OCI-LY7 (cell line): ENCODE data around the gene SLC47A1. TPM values are rescaled to one million over a fixed set of nuclear protein-coding genes. Genes with fewer than 3 reads are reported as not detected.
"Not testable (repeated sequence)": the region's sequence is repeated elsewhere in the genome, so short reads cannot be mapped to it uniquely, and the experiment has no call there.

Experiments
- BruUV-seq: library from RNA; stranded (reverse); fragments of 400-500 nt; replicated peaks from 2 replicates; lab custom pipeline; 2021; lab: Mats Ljungman, UMichigan
- CTCF ChIA-PET: fragments of 300-600 bp; sonication (Branson Sonifier 250); formaldehyde crosslinking; loops from one replicate; lab custom pipeline; 2022; ENCODE audit warnings: antibody characterized with exemption; ENCODE audit not compliant: unreplicated experiment; lab: Charles Lee
- POLR2A ChIA-PET: fragments of 300-600 bp; sonication (Branson Sonifier 250); formaldehyde crosslinking; loops from one replicate; lab custom pipeline; 2022; ENCODE audit warnings: antibody characterized with exemption; lab: Charles Lee
- DNase-seq: peaks from one replicate; pipeline ENCODE4 v3.0.0-alpha.2; 2015; ENCODE audit warnings: low spot score
- H2AFZ ChIP-seq: fragments of 200-600 bp; sonication (generic), shearing (Covaris generic); 2 replicates; pipeline ENCODE4 v1.6.1; 2014; ENCODE audit warnings: mild to moderate bottlenecking, antibody characterized with exemption, low read length, moderate library complexity
- H3K27ac ChIP-seq: fragments of 200-600 bp; sonication (generic); 2 replicates; pipeline ENCODE4 v1.5.1; 2014; ENCODE audit warnings: mixed run types, low read depth, mild to moderate bottlenecking, moderate library complexity, low read length, inconsistent platforms; ENCODE audit not compliant: poor library complexity, severe bottlenecking
- H3K36me3 ChIP-seq: fragments of 200-600 bp; sonication (generic); 2 replicates; pipeline ENCODE4 v1.6.1; 2014; ENCODE audit warnings: mild to moderate bottlenecking, antibody characterized with exemption, low read length, moderate library complexity, mixed read lengths; ENCODE audit not compliant: insufficient read depth
- H3K4me1 ChIP-seq: fragments of 200-600 bp; sonication (generic); 2 replicates; pipeline ENCODE4 v1.5.1; 2014; ENCODE audit warnings: mild to moderate bottlenecking, low read length; ENCODE audit not compliant: insufficient read depth, poor library complexity, severe bottlenecking
- H3K4me2 ChIP-seq: fragments of 200-600 bp; sonication (generic); 2 replicates; pipeline ENCODE4 v1.6.1; 2014; ENCODE audit warnings: mild to moderate bottlenecking, low read length
- H3K4me3 ChIP-seq: fragments of 200-600 bp; sonication (generic); 2 replicates; pipeline ENCODE4 v1.5.1; 2014; ENCODE audit warnings: mild to moderate bottlenecking, low read depth, low read length; ENCODE audit not compliant: poor library complexity, severe bottlenecking
- H3K79me2 ChIP-seq: fragments of 200-600 bp; sonication (generic); 2 replicates; pipeline ENCODE4 v1.6.1; 2016; ENCODE audit warnings: low read depth, mild to moderate bottlenecking, low read length, moderate library complexity, mixed read lengths; ENCODE audit not compliant: insufficient read depth
- H3K9me2 ChIP-seq: fragments of 200-600 bp; sonication (generic); 2 replicates; pipeline ENCODE4 v1.6.1; 2016; ENCODE audit warnings: mild to moderate bottlenecking, low read length, mixed read lengths; ENCODE audit not compliant: insufficient read depth
- H3K9me3 ChIP-seq: fragments of 200-600 bp; sonication (generic); 2 replicates; pipeline ENCODE4 v1.6.1; 2014; ENCODE audit warnings: mild to moderate bottlenecking, mixed run types, low read length, mixed read lengths
- H4K20me1 ChIP-seq: fragments of 200-600 bp; sonication (generic); 2 replicates; pipeline ENCODE4 v1.6.1; 2014; ENCODE audit warnings: mild to moderate bottlenecking, antibody characterized with exemption, low read length, moderate library complexity, mixed read lengths; ENCODE audit not compliant: insufficient read depth
- CTCF ChIP-seq: fragments of 200-600 bp; sonication (generic); conservative IDR thresholded peaks from 2 replicates; pipeline ENCODE4 v1.5.1; 2014; ENCODE audit warnings: mild to moderate bottlenecking, antibody characterized with exemption, low read length, moderate library complexity, mixed read lengths
- EZH2phosphoT487 ChIP-seq: fragments of 200-600 bp; sonication (generic); IDR thresholded peaks from 2 replicates; pipeline ENCODE4 v1.6.1; 2018; ENCODE audit warnings: low read depth, borderline replicate concordance, mild to moderate bottlenecking, mixed run types, antibody characterized with exemption, low read length, moderate library complexity, mixed read lengths
- intact Hi-C: fragments of 100-400 bp; cut with micrococcal nuclease; formaldehyde crosslinking; loops from one replicate; pipeline ENCODE4 v1.10.0; 2022; ENCODE audit not compliant: unreplicated experiment
- total RNA-seq, 2 experiments: library from RNA; depleted of rRNA in 1 of 2; stranded (reverse); fragments of >200 nt in 1 of 2; shearing (Covaris generic) in 1 of 2; gene quantifications; 2 replicates each; pipeline ENCODE4 v1.2.3, GENCODE V29; 2014 to 2022

The SLC47A1 gene
- total RNA-seq, 2 experiments from 2014 or later, result not detected

GRCh38 chr17:19579192-19579761, 45.6 kb downstream of the SLC47A1 start:
- intact Hi-C loops, result loop anchor here (10.0 kb wide), 1 partner anchor 56 kb away; no protein-coding TSS in a partner anchor
- DNase-seq, result no peak
- Histone ChIP-seq H2AFZ (no peak overlapping the region), H4K20me1 (no peaks in the 10 kb centered on the region), H3K36me3 (no peaks in the 10 kb centered on the region), H3K27ac (no peak overlapping the region), H3K9me2 (no peaks in the 10 kb centered on the region), H3K4me1 (no peaks in the 10 kb centered on the region), H3K4me2 (no peak overlapping the region), H3K9me3 (no peaks in the 10 kb centered on the region), H3K79me2 (no peaks in the 10 kb centered on the region), H3K4me3 (no peak overlapping the region)
- ChIA-PET CTCF (no interaction called here), POLR2A (interaction anchor here (0.5 to 1.0 kb wide), 2 partner anchors 11 to 1361 kb away, joined by 3 read pairs; no protein-coding TSS in a partner anchor)
- BruUV-seq, result no TSS peak
- TF ChIP-seq EZH2phosphoT487 (no peak), CTCF (no peak)

DNA sequence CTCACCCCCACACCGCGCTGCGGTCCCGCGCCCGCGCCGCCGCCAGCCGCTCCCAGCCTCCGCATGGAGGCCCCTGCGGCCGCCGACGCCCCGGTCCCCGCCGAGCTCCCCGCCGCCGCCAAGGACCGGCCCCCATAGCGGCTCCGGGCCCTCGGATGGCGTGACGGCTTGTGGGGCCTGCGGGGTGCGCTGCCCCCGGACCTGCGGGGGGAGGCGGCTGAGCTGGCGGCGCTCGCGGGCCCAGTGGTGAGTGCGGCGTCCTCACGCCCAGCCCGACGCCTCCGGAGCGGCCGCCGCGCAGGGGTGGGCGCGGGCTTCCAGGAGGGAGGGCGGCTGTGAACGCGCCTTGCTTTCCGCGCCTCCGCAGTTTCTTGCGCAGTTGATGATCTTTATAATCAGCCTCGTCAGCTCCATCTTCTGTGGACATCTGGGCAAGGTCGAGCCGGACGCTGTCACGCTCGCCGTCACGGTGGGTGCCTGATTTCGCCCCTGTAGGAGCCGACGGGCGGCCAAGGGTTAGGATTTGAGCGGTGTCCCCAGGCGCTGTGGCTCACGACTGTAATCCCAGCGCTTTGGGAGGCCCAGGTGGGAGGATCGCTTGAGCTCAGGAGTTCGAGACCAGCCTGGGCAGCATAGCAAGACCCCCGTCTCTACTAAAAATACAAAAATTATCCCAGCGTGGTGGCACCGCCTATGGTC, 46.4 kb downstream of the SLC47A1 start:
- H3K4me2 ChIP-seq, result no peak overlapping the region
- intact Hi-C loops, result loop anchor here (10.0 kb wide), 1 partner anchor 55 kb away; no protein-coding TSS in a partner anchor
- no peaks in the 10 kb centered on the region for H3K36me3 ChIP-seq
- CTCF ChIA-PET, result no interaction called here
- POLR2A ChIA-PET, result interaction anchor here (0.5 kb wide), 1 partner anchor 1360 kb away, joined by 3 read pairs; no protein-coding TSS in a partner anchor
- no peaks in the 10 kb centered on the region for H3K4me1 ChIP-seq
- no peaks in the 10 kb centered on the region for H3K9me3 ChIP-seq
- no peaks in the 10 kb centered on the region for H3K9me2 ChIP-seq
- H4K20me1 ChIP-seq, result no peaks in the 10 kb centered on the region
- H3K4me3 ChIP-seq, result no peak overlapping the region
- no TSS peak for BruUV-seq
- no peak for DNase-seq
- no peak overlapping the region for H3K27ac ChIP-seq
- no peak for TF ChIP-seq CTCF
- TF ChIP-seq EZH2phosphoT487, result no peak
- H2AFZ ChIP-seq, result no peak overlapping the region
- H3K79me2 ChIP-seq, result no peaks in the 10 kb centered on the region

- H3K79me2 ChIP-seq, BruUV-seq, H2AFZ ChIP-seq, H3K9me3 ChIP-seq, H3K27ac ChIP-seq, POLR2A ChIA-PET, H3K9me2 ChIP-seq, H3K36me3 ChIP-seq, H3K4me1 ChIP-seq, DNase-seq, CTCF ChIA-PET, intact Hi-C loops, H3K4me2 ChIP-seq, H4K20me1 ChIP-seq, H3K4me3 ChIP-seq: not testable (repeated sequence)
Measured at GRCh38 chr17:19580566-19580920, 46.9 kb downstream of the SLC47A1 start.

DNA sequence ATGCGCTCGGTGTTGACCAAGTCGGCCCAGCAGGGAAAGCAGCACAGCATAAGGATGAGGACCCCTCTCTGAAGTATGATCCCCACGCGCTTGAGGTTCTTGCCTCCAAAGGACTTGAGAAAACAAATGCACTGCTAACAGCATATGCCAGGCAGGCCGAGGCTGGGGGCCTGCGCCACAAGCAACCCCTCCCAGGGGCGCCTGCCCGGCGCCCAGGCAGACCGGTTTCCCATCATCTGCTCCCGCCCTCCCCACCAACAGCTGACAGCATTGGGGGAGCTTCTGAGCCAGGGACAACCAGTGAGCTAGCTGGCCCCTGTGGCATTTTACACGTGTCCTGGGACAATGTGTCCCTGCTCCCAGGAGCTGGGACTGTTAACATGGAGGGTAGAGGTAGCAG, 48.5 kb downstream of the SLC47A1 start:
- H4K20me1 ChIP-seq, BruUV-seq, CTCF ChIA-PET: not testable (repeated sequence)

More for the DNA sequence above, 48.5 kb downstream of the SLC47A1 start:
- H3K79me2 ChIP-seq, H3K4me3 ChIP-seq, H3K9me2 ChIP-seq, POLR2A ChIA-PET, H2AFZ ChIP-seq, H3K36me3 ChIP-seq, H3K27ac ChIP-seq, H3K4me1 ChIP-seq, intact Hi-C loops, H3K4me2 ChIP-seq, DNase-seq, H3K9me3 ChIP-seq: not testable (repeated sequence)
